Upper lobe of right lung (tissue), 1 donor: ENCODE results near the gene USP25. TPM values are rescaled to one million over a fixed set of nuclear protein-coding genes. Genes with fewer than 3 reads are reported as not detected.

Experiments
- ATAC-seq: fragments of 200-7000 bp; cut with Tn5 transposase; one replicate; pipeline ENCODE4 v1.9.1; 2020; ENCODE audit warnings: mild to moderate bottlenecking, moderate library complexity
- DNase-seq: peaks from one replicate; pipeline ENCODE4 v3.0.0-alpha.2; 2020
- H3K27ac ChIP-seq: fragments of 200-600 bp; one replicate; pipeline ENCODE4 v1.8.0; 2022
- H3K27me3 ChIP-seq: fragments of 200-600 bp; one replicate; pipeline ENCODE4 v1.8.0; 2022; ENCODE audit warnings: mild to moderate bottlenecking
- H3K36me3 ChIP-seq: fragments of 200-600 bp; one replicate; pipeline ENCODE4 v1.8.0; 2022
- H3K4me1 ChIP-seq: fragments of 200-600 bp; one replicate; pipeline ENCODE4 v1.8.0; 2022
- H3K4me3 ChIP-seq: fragments of 200-600 bp; one replicate; pipeline ENCODE4 v1.8.0; 2022; ENCODE audit warnings: mild to moderate bottlenecking
- H3K9me3 ChIP-seq: fragments of 200-600 bp; one replicate; pipeline ENCODE4 v1.8.0; 2022
- intact Hi-C: fragments of 100-400 bp; cut with DNase I; formaldehyde crosslinking; loops from one replicate; pipeline ENCODE4 v1.11.0; 2022
- total RNA-seq: library from RNA; stranded (reverse); fragmentation: NEBNext Ultra II Directional; extraction: Animal tissue kit (Norgen Biotek cat#: 25700); gene quantifications from one replicate; pipeline ENCODE4 v1.2.1, GENCODE V29; 2021
- TF ChIP-seq, protein P1 (sequence below): fragments of 200-600 bp; IDR thresholded peaks from one replicate; pipeline ENCODE4 v1.8.0; 2022; ENCODE audit warnings: antibody characterized with exemption
- donor health status: DM: no; HTN: yes; CAD: no; lungs with severe emphysema.

The USP25 gene
- total RNA-seq, 1 donor from 2014 or later, result 65.0 TPM

DNA sequence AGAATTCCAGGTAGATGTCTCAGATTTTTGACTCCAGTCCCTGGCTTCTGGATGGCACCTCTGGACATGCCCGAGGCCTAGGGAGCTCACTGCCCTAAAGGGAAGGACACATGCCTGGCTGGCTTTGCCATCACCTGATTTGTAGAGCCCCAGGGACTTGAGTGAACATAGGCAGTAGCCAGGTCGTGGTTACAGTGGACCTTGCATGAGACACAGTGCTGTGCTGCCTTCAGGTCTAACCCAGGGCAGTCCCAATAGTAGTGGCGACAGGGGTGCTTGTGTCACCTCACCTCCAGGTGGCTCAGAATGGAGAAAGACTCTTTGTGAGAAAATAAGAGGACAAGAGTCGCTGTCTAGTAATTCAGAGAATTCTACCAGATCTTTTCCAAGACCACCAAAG is 166.7 kb downstream of the USP25 start:
- peak; percentile 34 for DNase-seq
- intact Hi-C loops, result no loop called here
- no peaks in the 10 kb centered on the region for H3K4me1 ChIP-seq
- TF ChIP-seq, protein P1, sequence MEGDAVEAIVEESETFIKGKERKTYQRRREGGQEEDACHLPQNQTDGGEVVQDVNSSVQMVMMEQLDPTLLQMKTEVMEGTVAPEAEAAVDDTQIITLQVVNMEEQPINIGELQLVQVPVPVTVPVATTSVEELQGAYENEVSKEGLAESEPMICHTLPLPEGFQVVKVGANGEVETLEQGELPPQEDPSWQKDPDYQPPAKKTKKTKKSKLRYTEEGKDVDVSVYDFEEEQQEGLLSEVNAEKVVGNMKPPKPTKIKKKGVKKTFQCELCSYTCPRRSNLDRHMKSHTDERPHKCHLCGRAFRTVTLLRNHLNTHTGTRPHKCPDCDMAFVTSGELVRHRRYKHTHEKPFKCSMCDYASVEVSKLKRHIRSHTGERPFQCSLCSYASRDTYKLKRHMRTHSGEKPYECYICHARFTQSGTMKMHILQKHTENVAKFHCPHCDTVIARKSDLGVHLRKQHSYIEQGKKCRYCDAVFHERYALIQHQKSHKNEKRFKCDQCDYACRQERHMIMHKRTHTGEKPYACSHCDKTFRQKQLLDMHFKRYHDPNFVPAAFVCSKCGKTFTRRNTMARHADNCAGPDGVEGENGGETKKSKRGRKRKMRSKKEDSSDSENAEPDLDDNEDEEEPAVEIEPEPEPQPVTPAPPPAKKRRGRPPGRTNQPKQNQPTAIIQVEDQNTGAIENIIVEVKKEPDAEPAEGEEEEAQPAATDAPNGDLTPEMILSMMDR, result no peak
- H3K27me3 ChIP-seq, result no peaks in the 10 kb centered on the region
- H3K36me3 ChIP-seq, result no peaks in the 10 kb centered on the region
- no peak overlapping the region for H3K27ac ChIP-seq
- no peak overlapping the region for H3K4me3 ChIP-seq
- H3K9me3 ChIP-seq, result peaks cover 1% of the 10 kb centered on the region
- no peak for ATAC-seq

DNA sequence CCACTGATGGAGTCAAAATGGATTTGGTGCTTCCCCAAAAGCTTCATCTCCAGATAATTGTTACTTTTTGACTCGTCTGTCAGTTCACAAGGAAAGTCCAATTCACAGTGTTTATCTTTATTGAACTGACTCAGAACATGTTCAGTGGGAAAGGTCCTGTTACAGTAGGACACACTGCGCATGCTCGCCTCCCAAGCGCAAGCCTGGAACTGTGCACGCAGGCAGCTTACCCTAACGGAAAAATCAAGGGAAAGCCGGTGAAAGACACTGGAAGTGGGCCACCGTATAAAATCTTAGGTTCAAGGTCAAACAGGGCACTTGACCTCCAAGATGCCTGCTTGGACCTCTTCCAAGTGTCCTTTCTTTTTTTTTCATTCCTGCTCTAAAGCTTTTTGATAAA is 174.6 kb downstream of the USP25 start:
- H3K4me1 ChIP-seq, result no peaks in the 10 kb centered on the region
- DNase-seq (no peak), ATAC-seq (no peak)
- no peaks in the 10 kb centered on the region for H3K27me3 ChIP-seq
- no peak overlapping the region for H3K27ac ChIP-seq
- TF ChIP-seq, protein P1, result no peak
- no peak overlapping the region for H3K4me3 ChIP-seq
- no peaks in the 10 kb centered on the region for H3K36me3 ChIP-seq
- H3K9me3 ChIP-seq, result peaks cover 9% of the 10 kb centered on the region
- intact Hi-C loops, result no loop called here

DNA sequence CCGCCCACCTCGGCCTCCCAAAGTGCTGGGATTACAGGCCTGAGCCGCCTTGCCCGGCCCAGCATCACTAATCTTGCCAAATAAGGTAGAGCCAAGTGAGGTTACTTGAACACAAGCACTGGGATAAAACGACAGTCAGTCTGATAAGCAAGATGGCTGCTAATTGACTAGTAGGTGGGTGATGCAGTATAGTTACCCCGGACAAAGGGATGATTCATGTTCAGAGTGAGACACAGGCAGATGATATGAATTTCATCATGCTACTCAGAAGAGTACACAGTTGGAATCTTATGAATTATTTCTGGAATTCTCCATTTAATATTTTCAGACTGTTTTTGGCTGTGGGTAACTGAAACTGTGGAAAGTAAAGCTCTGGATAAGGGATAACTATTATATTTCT is 178.4 kb downstream of the USP25 start:
- H3K4me1 ChIP-seq, result no peaks in the 10 kb centered on the region
- ATAC-seq (no peak), DNase-seq (no peak)
- H3K9me3 ChIP-seq, result peaks cover 5% of the 10 kb centered on the region
- H3K27me3 ChIP-seq, result no peaks in the 10 kb centered on the region
- H3K36me3 ChIP-seq, result no peaks in the 10 kb centered on the region
- no peak overlapping the region for H3K4me3 ChIP-seq
- H3K27ac ChIP-seq, result no peak overlapping the region
- intact Hi-C loops, result no loop called here
- TF ChIP-seq, protein P1, result no peak

DNA sequence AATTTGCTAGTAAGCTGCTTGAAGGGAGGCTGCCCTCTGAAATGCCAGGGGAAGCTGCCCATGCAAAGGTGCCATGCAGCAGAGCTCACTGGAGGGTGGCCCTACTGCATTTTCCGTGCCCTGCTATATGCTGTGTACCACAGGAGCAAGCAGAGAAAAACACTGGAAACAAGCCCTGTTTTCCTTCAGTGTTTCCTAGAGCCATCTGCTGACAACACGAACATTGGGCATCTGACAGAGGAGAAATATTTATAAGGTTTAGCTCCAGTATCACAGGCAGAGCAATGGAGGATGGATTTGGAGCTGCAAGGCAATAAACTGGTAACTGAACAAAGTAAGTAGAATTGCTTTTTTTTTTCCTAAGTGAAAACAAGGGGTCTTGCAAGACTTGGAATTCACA is 198.4 kb downstream of the USP25 start:
- Histone ChIP-seq H3K9me3 (no peaks in the 10 kb centered on the region), H3K4me1 (no peaks in the 10 kb centered on the region), H3K27ac (no peak overlapping the region), H3K4me3 (no peak overlapping the region), H3K27me3 (no peaks in the 10 kb centered on the region), H3K36me3 (no peaks in the 10 kb centered on the region)
- intact Hi-C loops, result no loop called here
- no peak for DNase-seq
- no peak for ATAC-seq
- TF ChIP-seq, protein P1, result no peak

DNA sequence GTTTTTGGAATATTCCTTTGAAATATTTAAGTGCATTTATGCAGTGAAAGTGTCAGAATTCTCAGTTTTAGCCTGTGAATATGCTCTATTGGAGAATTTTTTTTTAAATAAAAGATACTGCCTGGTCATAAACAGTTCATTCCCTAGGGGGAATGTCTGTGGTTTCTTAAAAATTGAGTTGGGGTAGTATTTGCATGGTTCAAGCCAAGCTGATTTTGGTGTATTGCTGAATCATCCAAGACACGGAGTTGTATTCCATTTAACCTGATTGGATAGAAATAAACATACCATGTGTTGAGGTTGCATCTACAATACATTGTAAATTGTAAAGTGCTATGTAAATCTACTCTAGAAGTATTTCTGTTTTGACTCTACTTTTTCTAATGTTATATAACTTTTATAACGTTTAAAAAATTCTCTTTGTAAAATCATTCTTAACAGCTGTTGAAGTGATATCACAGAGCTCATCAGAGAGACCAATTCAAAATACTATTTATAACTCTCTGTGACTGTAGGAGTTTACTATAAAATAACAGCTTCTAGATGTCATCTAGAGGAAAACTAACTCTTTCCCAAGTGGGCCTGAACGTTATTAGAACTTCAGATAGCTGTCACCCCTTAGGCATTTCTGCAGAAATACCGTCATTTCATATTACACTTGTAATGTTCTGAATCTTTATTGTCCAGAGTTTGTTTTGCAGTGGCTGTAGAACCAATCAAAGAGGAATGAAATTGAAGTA is 199.1 kb downstream of the USP25 start:
- Histone ChIP-seq H3K9me3 (no peaks in the 10 kb centered on the region), H3K27me3 (no peaks in the 10 kb centered on the region), H3K4me3 (no peak overlapping the region), H3K4me1 (no peaks in the 10 kb centered on the region), H3K27ac (no peak overlapping the region), H3K36me3 (no peaks in the 10 kb centered on the region)
- intact Hi-C loops, result no loop called here
- ATAC-seq, result no peak
- DNase-seq, result no peak
- TF ChIP-seq, protein P1, result no peak

DNA sequence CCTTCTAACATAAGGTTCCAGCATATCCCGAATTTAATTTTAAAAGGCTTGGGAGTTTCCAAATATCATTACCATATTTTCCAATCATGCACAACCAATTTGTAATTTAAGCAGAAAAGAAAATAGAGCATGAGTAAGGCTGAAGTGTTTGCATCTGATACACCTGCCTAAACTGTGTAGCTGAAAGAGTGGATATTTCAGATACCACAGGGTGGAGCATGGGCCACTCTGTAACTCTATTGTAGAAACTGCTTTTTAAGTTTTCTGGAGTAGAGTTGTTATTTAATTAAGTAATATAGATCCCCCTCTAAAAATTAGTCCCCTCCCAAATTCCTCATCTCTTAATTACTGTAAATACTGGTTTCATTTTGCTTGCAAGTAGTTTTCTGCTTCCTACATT is 199.8 kb downstream of the USP25 start:
- H3K27ac ChIP-seq, result no peak overlapping the region
- intact Hi-C loops, result no loop called here
- H3K27me3 ChIP-seq, result no peaks in the 10 kb centered on the region
- no peaks in the 10 kb centered on the region for H3K36me3 ChIP-seq
- no peaks in the 10 kb centered on the region for H3K9me3 ChIP-seq
- H3K4me3 ChIP-seq, result no peak overlapping the region
- TF ChIP-seq, protein P1, result no peak
- no peaks in the 10 kb centered on the region for H3K4me1 ChIP-seq
- ATAC-seq (no peak), DNase-seq (no peak)
